Head of caudate nucleus (tissue), 42 donors: Measurements from ENCODE around the gene GARIN5A.

Source experiments
- DNase-seq, 42 donors: peaks; one replicate each; pipeline versions ENCODE4 v3.0.0 to v3.0.0-alpha.2; 2020 to 2021; ENCODE audit warnings: mixed read lengths in 7 of 42
- intact Hi-C: fragments of 100-400 bp; cut with DNase I; formaldehyde crosslinking; loops from one replicate; pipeline ENCODE4 v1.15.0; 2022

GARIN5A gene

DNA sequence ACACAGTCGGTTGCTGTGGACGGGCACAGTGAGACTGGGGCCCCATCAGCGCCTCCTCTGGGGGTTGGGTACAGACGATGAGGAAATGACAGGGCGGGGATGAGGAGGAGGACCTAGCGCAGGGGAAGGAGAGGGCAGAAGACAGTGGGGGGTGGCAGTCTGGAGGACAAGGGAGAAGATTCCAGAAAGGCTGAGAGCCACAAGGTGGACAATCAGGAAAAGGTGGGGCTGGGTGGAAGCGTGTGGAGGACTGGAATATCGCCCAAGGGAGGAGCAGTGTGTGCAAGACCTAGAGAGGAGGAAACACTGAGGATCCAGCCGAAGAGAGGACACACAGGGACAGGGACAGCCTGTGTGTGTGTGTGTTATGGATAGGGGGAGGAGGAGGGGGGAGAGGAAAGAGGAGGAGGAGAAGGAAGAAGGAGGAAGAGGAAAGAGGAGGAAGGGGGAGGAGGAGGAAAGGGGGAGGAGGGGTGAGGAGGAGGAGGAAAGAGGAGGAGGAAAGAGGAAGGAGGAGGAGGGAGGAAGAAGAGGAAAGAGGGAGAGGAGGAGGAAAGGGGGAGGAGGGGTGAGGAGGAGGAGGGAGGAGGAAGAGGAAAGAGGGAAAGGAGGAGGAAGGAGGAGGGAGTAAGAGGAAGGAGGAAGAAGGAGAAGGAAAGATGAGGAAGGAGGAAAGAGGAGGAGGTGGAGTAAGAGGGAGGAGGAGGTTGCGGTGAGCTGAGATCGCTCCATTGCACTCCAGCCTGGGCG lies 15.8 kb upstream of the GARIN5A start:
- DNase-seq: peak in 16 of 42 donors; percentile 33 to 75 (median 46)
- intact Hi-C loops: no loop called here

DNA sequence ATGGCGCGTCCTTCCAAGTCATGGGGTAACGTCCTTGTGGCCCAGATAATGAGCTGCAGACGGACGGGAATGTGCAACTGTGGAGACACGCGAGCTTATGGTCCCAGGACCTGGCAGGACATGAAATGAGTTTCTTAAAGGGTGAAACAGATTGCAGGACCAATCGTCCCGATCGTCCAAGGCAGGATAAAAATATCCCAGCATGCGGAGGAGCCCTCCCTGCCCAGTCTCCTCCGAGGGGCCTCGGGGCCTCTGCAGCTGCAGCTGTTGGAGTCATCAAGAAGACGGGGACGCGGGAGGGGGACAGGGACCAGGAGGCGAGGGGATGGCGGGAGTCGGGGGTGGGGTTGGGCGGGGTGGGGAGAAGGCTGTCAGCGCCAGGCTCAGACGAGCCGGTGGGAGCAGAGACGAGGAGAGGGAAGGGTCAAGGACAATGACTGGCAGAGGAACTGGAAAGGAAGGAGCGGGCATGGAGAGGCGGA lies 14.4 kb upstream of the GARIN5A start:
- peak in 23 of 42 donors; percentile 30 to 74 (median 57) for DNase-seq
- intact Hi-C loops: no loop called here

DNA sequence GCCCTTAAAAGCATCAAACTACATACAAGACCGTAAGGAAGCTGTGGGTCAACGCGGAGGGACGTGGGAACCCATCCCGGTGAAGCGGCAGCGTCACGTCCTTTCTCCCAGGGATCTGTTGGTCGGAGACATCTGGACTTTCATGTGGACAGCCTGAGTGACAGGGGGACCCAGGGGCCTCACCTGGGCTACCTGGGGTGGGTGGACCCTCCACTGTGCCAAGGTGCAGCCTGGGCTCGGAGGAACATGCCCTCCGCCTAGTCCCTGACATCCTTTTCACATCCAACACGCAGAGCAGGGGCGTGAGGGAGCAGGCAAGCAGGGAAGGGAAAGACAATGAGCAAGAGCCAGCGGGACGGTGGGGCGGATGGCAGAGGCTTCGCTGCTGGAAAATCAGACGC lies 13.8 kb upstream of the GARIN5A start:
- DNase-seq: peak in 2 of 42 donors; percentile 34 to 54
- intact Hi-C loops: no loop called here

DNA sequence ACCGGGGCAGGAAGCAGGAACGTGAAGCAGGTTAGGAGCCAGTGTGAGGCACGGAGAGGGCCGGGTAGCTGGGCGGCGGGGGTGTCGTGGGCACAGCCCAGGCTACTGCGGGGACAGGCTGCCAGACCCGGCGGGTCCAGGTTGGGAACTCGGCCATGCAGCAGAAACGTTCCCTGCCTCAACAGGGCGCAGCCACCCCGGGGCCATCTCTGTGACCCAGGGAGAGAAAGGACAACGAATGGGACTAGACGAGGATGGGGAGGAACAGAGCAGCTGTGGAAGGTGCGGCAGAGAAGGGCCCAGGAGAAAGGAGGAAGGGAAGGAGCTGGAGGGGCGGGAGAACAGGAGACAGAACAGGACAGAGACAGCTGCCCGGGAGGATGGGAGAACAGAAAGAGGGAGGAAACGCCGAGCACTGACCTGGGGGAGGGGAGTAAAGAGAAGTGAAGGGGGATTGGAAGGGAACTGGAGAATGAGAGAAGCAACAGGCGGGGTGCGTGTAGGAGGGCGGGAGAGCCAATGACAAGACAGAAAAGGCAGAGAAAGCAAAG lies 12.9 kb upstream of the GARIN5A start:
- intact Hi-C loops: no loop called here
- peak in 10 of 42 donors; percentile 14 to 66 (median 36) for DNase-seq

DNA sequence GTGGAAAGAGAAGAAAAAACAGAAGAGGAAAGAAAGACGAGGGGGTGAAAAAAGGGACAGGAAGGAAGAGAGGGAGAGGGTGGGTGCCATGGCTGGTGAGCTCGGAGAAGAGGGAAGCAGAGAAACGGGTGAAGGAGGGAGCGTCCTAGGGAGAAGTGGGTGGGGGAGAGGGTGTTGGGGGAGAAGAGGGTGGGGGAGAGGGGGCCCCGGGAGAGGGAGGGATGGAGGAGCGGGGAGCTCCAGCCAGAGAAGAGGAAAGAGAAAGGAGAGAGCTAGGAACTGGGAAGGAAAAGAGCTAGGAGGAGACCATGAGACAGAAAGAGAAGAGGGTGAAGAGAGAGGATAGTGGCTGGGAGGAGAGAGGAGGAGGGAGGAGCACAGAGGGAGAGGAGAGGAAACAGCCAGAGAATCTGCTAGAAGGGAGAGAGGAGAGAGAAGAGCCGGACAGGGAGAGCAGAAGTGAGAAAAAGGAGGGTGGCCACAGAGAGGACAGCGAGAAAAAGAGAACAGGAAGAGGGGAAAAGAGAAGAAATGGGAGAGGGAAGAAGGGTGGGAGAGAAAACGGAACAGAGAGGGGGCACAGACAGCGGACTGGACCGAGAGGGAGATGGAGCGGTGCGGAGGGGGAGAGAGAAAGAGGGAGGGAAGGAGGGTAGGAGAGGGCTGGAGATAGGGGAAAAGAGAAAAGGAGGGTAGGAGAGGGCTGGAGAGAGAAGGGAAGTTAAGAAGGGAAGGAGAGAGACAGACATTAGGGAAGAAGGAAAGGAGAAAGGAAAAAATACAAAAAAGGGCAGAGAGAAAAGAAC lies 11.9 kb upstream of the GARIN5A start:
- intact Hi-C loops: no loop called here
- peak in 2 of 42 donors; percentile 18 to 22 for DNase-seq

DNA sequence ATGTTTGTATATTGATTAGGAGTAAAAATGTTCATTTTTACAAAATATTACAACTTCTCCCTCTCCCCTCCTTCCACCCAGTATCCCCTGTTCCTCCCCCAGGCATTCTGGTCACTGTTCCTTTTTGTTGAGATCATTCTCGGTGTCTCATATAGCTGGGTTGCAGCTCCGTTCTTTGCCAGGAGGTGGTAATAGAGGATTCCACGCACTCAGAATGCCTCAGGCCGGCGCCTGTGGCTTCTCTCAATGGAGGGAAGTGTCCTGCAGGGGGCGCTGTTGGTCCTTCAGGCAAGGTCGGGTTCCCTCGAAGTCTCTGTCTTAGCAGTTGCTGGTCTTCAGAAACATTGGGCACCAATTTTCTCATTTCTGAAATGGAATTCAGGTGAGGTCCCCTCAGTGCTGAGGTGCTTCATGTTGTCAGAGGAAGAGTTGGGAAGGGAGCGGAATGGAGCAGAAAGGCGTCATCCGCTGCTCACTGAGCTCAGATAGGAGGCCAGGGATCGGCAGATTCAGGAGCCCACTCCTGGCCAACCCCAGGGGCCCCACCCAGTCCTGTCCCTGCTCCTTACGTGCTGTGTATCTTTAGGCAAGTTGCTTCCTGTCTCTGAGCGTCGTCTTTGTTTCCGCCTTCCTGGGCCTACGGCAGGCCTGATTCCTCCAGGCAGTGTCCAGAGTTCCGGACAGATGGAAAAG lies 10.3 kb upstream of the GARIN5A start:
- intact Hi-C loops: no loop called here
- DNase-seq: peak in 16 of 42 donors; percentile 18 to 84 (median 48)

DNA sequence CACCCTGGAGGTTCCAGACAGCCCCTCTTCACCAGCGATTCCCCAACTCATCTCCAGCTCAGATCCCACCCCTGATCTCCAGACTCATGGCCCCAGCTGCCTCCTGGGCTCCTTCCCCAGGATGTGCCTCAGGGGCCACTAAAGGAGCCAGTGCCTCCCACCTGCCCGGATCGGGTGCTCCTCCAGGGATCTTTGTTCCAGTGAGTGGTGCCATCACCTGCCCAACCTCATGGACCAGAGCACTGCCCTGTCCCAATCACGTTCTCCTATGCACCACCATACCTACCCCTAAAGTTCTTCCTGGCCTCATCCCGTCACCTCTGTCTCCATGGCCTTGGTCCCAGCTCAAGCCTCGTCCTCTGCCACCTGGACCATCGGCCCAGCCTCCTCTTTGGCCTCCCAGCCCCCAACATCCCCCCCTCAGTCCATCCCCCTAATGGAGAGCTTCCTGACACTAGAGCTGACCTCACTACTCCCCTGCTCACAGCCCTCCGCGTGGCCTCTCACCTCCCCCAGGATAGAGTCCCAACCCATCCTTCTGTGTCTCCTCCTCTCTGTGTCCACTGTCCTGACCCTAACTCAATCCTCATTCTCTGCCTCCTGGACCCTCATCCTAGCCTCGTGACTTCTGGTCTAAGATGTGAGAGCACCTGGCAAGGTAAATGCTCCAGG lies 8.8 kb upstream of the GARIN5A start:
- intact Hi-C loops: no loop called here

DNA sequence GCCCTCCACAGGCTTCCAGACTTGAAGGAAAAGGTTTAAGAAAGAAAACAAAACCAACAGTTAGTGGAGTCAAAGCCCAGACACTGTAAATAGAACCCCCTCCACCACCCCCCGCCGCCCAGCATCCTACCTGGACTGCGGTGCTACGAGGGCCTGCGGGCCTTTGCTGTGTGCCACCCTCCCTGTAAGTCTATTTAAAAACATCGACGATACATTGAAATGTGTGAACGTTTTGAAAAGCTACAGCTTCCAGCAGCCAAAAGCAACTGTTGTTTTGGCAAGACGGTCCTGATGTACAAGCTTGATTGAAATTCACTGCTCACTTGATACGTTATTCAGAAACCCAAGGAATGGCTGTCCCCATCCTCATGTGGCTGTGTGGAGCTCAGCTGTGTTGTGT lies 6.3 kb upstream of the GARIN5A start:
- peak in 1 of 42 donors; percentile 24 for DNase-seq
- intact Hi-C loops: no loop called here

More for the DNA sequence above, 8.8 kb upstream of the GARIN5A start:
- peak in 1 of 42 donors; percentile 28 for DNase-seq

DNA sequence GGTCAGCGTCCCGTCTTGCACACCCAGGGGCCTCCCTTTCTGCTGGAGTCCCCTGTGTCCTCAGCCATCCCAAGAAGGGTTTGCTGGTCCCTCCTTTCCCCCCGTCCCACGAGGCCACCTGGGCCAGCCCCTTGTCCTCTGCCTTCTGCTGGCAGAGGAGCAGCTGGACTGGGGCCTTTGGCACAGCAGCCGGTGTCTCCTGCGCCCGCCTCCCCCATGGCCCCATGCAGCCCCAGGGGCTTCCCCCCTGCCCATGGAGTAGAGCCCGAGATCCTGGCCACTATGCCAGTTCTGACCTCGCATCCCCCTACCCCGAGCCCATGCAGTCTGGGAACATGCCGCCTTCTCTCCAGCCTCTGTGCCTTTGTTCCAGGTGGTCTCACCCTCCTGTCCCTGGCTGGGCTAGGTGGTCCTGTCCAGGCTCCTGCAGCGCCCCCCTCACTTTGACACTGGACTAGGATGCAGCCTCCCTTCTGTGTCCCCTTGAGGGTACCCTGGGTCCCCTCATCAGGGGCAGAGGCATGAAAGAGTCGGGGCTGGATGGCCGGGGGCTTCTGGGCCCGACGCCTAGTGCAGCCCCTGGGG lies 5.7 kb upstream of the GARIN5A start:
- peak in 1 of 42 donors; percentile 10 for DNase-seq
- intact Hi-C loops: no loop called here

DNA sequence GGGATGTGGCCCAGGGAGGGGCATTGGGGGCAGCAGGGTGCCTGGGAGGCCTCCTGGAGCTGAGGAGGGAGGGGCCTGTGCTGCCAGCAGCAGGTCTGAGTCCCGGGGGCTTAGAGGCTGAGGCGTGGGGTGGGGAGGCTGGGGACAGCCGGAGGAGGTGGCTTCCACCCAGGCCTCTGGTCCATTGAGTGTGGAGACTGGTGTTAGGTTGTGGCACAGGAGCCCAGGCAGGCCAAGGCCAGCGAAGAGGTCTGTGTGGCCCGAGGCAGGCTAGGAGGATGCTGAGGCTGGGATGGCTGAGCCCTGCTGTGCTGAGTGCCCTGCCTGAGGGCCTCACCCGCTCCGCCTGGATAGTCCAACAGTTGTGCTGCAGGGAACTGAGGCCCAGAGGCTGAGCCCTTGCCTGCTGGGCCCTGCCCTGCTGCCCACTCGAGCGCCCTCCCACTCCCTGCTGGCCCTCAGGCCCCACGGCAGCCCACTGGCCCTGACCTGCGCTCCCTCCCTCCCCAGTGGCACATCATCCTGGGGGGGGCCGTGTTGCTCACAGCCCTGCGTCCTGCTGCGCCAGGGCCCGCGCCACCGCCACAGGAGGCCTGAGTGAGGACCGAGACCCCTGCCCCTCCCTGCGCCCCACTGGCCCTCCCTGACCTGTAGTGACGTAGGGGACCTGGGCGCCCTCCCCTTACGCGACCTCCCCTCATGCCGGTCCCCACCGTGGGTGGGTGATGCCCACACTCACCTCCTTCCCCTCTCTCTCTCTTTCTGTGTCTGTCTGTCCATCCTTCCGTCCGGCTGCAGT lies 4.9 kb upstream of the GARIN5A start:
- peak in 1 of 42 donors; percentile 20 for DNase-seq
- intact Hi-C loops: no loop called here

DNA sequence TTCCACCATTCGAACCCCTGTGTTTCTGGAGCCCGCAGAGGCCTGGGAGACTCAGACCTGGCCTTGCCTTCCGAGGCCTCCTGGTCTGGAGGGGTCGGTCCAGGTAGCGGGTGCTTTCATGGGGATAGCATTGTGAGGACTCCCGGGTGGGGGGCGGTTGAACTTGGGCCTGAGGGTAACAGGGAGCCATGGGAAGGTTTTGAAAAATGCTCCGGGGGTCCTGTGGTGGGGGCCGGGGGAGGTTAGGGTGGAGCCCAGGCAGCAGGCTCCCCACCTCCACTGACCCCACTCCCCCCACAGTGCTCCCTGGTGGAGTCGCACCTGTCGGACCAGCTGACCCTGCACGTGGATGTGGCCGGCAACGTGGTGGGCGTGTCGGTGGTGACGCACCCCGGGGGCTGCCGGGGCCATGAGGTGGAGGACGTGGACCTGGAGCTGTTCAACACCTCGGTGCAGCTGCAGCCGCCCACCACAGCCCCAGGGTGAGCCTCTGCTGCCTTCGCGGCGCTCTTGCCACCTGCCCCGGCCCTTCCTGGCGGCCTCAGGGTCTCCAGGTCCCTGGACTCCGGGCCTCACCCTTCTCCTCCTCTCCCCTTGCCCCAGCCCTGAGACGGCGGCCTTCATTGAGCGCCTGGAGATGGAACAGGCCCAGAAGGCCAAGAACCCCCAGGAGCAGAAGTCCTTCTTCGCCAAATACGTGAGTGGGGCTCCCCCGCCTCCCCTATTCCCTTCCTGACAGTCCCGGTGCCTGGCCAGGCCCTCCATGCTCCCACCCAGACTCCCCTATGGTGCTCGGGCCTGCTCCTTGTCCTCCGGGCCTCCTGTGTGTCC lies 3.8 kb upstream of the GARIN5A start:
- DNase-seq: peak in 1 of 42 donors; percentile 7
- intact Hi-C loops: no loop called here

DNA sequence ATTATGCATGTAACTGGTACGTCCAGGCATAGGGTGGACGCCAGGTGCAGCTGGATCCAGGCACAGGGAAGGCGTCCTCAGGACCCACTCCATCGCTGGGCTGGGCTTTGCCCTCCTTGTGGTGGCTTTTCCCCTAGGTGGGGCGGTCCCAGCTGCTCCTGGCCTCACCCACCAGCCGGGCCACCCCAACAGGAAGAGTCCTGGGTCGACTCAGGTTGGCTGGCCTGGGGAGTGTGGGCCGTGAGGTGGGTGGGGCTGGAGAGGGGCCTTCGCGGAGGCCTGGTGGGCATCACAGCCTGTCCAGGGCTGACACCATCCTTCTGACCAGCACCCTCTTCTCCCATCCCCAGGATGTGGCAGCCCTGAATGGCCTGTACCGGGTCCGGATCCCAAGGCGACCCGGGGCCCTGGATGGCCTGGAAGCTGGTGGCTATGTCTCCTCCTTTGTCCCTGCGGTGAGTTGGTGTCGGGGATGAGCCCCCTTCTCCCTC lies 3.2 kb upstream of the GARIN5A start:
- intact Hi-C loops: loop anchor here (5.0 kb wide), 1 partner anchor 98 kb away; the partner anchor contains the start of gene POLD1
- DNase-seq: peak in 1 of 42 donors; percentile 25

DNA sequence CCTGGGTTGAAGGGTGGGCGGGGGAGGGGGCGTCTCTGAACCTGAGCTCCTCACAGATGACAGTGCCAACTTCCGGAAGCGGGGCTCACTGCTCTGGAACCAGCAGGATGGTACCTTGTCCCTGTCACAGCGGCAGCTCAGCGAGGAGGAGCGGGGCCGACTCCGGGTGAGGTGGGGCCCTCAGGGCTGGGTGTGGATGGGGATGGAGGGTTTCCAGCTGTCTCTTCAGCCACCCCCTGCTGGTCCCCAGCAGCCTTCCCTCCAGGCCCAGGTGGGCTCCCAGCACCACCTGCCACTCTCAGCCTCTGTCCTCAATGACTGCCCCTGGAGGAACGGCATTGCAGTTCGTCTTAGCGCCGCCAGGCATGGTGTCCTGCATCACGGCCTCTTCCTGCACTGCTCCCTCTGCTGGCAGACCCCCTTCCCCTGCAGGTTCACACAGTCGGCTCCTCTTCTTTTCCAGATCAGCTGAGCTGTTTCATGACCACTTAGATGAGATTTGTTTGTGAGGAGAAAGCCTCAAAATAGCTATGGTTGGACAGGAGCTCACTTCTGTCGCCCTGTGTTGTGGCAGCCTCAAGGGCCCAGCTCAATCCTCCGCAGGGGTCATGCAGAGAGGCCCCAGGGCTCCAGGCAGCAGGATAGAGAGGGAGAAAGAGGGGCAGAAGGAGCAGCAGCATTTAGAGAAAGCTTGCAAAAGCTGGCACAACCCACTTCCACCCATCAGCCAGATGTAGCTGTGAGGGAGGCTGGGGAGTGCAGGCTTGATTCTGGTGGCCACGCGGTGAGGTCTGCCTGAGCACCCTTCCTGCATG lies 2.5 kb upstream of the GARIN5A start:
- intact Hi-C loops: loop anchor here (5.0 kb wide), 1 partner anchor 97 kb away; the partner anchor contains the start of gene POLD1
- peak in 27 of 42 donors; percentile 40 to 81 (median 54) for DNase-seq

DNA sequence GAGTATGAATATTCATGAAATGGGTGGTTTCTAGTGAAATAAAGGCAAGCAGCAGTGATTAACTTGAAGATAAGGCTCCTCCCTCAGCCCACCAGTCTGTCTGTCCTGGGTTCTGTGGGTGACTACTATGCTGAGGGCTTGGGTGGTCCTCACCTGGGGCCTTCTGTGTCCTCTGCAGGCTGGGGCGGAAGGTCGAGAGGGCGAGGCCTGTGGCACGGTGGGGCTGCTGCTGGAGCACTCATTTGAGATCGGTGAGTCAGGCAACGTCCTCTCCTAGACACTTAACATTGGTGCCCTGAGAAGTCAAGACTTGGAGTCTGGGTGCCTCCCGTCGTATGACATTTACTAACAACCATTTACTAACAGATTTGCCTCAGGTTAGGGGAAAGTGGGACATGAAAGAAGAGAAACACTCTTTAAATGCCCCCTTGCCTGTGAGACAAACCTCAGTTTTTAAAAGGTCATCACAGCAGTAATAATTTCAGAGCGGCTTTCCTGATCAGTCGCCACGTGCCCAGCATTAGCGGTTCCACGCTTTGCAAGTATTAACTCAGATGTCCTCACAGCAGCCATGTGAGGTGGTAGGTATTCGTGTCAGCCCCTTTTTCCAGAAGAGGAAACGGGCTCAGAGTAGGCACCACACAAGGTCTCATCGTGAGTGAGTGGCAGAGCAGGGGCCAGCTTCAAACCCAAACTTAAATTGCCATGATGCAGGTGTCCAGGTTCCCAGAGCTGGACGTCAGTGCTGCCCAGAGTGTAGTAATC lies 1.3 kb upstream of the GARIN5A start:
- intact Hi-C loops: loop anchor here (2.0 to 5.0 kb wide), 2 partner anchors 33 to 96 kb away; partner anchors contain the start of genes JOSD2 and POLD1
- DNase-seq: peak in 1 of 42 donors; percentile 32

DNA sequence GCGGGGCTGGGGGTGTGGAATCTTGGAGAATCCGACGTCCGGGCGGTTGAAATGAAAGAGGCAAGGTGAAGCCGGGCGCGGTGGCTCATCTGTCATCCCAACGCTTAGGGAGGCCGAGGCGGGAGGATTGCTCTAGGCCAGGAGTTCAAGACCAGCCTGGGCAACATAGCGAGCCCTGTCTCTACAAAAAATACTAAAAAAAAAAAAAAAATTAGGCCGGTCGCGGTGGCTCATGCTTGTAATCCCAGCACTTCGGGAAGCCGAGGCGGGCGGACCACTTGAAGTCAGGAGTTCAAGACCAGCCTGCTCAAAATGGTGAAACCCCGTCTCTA lies 225 bp upstream of the GARIN5A start:
- no peak for DNase-seq
- intact Hi-C loops: loop anchor here (2.0 to 5.0 kb wide), 2 partner anchors 34 to 95 kb away; partner anchors contain the start of genes JOSD2 and POLD1
